Right hindlimb (tissue), 1 donor: Measurements from ENCODE around the gene CCDC184.
"Not testable (repeated sequence)": the region's sequence is repeated elsewhere in the genome, so short reads cannot be mapped to it uniquely, and the experiment has no call there.

Experiments
- DNase-seq: peaks from one replicate; pipeline ENCODE4 v3.0.0-alpha.2; 2018

The CCDC184 gene

GRCh38 chr12:48183091-48183875, at the start of gene CCDC184:
CCDC184 (plus strand) TSS chr12:48183644; CDS start chr12:48184123, 479 bp downstream.
- DNase-seq, result peak; percentile 80

- DNase-seq, result no peak
Measured at GRCh38 chr12:48135027-48135426, 48.4 kb upstream of the CCDC184 start.

- no peak for DNase-seq
Measured at GRCh38 chr12:48142818-48143674, 40.4 kb upstream of the CCDC184 start.

- no peak for DNase-seq
Measured at GRCh38 chr12:48143898-48144297, 39.5 kb upstream of the CCDC184 start.

GRCh38 chr12:48145981-48146380, 37.5 kb upstream of the CCDC184 start:
- DNase-seq, result no peak

GRCh38 chr12:48151103-48151771, 32.2 kb upstream of the CCDC184 start:
- DNase-seq, result no peak

GRCh38 chr12:48155786-48156185, 27.7 kb upstream of the CCDC184 start:
- DNase-seq, result not testable (repeated sequence)

GRCh38 chr12:48156652-48157017, 26.8 kb upstream of the CCDC184 start:
- no peak for DNase-seq

GRCh38 chr12:48157018-48157888, 26.2 kb upstream of the CCDC184 start, which contains the start of gene ASB8:
ASB8 (minus strand) TSS chr12:48157515; CDS start chr12:48153496, 4,019 bp downstream.
- DNase-seq, result peak; percentile 99

- DNase-seq, result no peak
Measured at GRCh38 chr12:48157889-48158370, 25.5 kb upstream of the CCDC184 start.

- DNase-seq, result no peak
Measured at GRCh38 chr12:48160046-48160445, 23.4 kb upstream of the CCDC184 start.

GRCh38 chr12:48160807-48161206, 22.6 kb upstream of the CCDC184 start:
- peak; percentile 34 for DNase-seq

- no peak for DNase-seq
Measured at GRCh38 chr12:48163150-48163747, 20.2 kb upstream of the CCDC184 start.

GRCh38 chr12:48164451-48164850, 19.0 kb upstream of the CCDC184 start:
- DNase-seq, result no peak

GRCh38 chr12:48165089-48165981, 18.1 kb upstream of the CCDC184 start:
- peak; percentile 30 for DNase-seq

- DNase-seq, result no peak
Measured at GRCh38 chr12:48169011-48169410, 14.4 kb upstream of the CCDC184 start.

GRCh38 chr12:48175613-48176416, 7.6 kb upstream of the CCDC184 start:
- DNase-seq, result no peak

GRCh38 chr12:48176417-48176751, 7.1 kb upstream of the CCDC184 start:
- no peak for DNase-seq

GRCh38 chr12:48177982-48178381, 5.5 kb upstream of the CCDC184 start:
- no peak for DNase-seq

- no peak for DNase-seq
Measured at GRCh38 chr12:48179466-48179865, 4.0 kb upstream of the CCDC184 start.
